ENCODE data around the gene KCNH1. TPM values are rescaled to one million over a fixed set of nuclear protein-coding genes. Genes with fewer than 3 reads are reported as not detected.

Gene KCNH1
- total RNA-seq, 2 donors from 2014 or later: 3.2 to 3.5 TPM

- Histone ChIP-seq H3K27ac (ENCODE audit: low read depth, low read length) (no peak overlapping the region), H3K27me3 (ENCODE audit: control insufficient read depth, insufficient read depth, low read length, poor library complexity, severe bottlenecking) (peaks cover 57% of the 10 kb centered on the region), H3K36me3 (ENCODE audit: control insufficient read depth, insufficient read depth, low read length) (no peaks in the 10 kb centered on the region), H3K9me3 (ENCODE audit: control insufficient read depth, low read length) (no peaks in the 10 kb centered on the region), H3K4me3 (ENCODE audit: low read length) (no peak overlapping the region), H3K9ac (ENCODE audit: extremely low read depth, low read length, poor library complexity, severe bottlenecking) (no peak overlapping the region), H3K4me1 (ENCODE audit: control insufficient read depth, insufficient read depth, low read length) (no peaks in the 10 kb centered on the region)
- H3K27ac Mint-ChIP-seq: no peak overlapping the region
- H3K4me1 Mint-ChIP-seq: peaks cover 5% of the 10 kb centered on the region
- H3K9me3 Mint-ChIP-seq: no peaks in the 10 kb centered on the region
- 93% methylated on average over 1 of the region's 1 CpG; no CpG with 5 or more reads in 1 of the 2 experiments for WGBS, 2 experiments (ENCODE audit: insufficient coverage in 1 of 2, insufficient read length in 1 of 2)
- peaks cover 26% of the 10 kb centered on the region for H3K27me3 Mint-ChIP-seq (ENCODE audit: insufficient read depth)
- no peak for DNase-seq
- H3K4me3 Mint-ChIP-seq: no peak overlapping the region
- TF ChIP-seq, protein P1, sequence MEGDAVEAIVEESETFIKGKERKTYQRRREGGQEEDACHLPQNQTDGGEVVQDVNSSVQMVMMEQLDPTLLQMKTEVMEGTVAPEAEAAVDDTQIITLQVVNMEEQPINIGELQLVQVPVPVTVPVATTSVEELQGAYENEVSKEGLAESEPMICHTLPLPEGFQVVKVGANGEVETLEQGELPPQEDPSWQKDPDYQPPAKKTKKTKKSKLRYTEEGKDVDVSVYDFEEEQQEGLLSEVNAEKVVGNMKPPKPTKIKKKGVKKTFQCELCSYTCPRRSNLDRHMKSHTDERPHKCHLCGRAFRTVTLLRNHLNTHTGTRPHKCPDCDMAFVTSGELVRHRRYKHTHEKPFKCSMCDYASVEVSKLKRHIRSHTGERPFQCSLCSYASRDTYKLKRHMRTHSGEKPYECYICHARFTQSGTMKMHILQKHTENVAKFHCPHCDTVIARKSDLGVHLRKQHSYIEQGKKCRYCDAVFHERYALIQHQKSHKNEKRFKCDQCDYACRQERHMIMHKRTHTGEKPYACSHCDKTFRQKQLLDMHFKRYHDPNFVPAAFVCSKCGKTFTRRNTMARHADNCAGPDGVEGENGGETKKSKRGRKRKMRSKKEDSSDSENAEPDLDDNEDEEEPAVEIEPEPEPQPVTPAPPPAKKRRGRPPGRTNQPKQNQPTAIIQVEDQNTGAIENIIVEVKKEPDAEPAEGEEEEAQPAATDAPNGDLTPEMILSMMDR (conservative IDR thresholded peaks at IDR 0.05): no peak
- H3K36me3 Mint-ChIP-seq (ENCODE audit: low read depth): no peaks in the 10 kb centered on the region
Observed at GRCh38 chr1:210750468-210750867, 383.5 kb downstream of the KCNH1 start.

DNA sequence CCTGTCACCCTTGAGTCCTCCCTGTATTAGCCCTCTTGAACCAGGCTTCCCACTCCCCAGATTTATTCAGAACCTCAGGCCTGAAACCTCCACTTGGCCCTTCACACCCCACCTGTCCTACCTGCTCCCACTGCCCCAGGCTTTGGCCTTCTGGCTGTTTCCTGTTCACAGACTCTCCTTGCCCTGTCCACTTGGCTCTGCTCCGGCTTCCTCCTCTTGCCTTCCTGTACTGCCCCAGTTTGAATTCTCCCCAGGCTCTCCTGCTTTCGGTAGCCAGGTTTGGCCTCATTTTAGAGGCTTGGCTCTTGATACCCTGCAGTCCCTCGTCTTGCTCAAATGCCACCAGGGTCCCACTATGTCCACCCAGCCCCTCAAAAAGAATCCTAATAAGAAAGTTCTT is 385.2 kb downstream of the KCNH1 start:
- TF ChIP-seq, protein P1 (conservative IDR thresholded peaks at IDR 0.05): no peak
- Mint-ChIP-seq H3K27ac (no peak overlapping the region), H3K36me3 (ENCODE audit: low read depth) (no peaks in the 10 kb centered on the region), H3K27me3 (ENCODE audit: insufficient read depth) (peaks cover 19% of the 10 kb centered on the region), H3K4me3 (no peak overlapping the region), H3K9me3 (no peaks in the 10 kb centered on the region), H3K4me1 (no peaks in the 10 kb centered on the region)
- DNase-seq: no peak
- Histone ChIP-seq H3K4me1 (ENCODE audit: control insufficient read depth, insufficient read depth, low read length) (no peaks in the 10 kb centered on the region), H3K9ac (ENCODE audit: extremely low read depth, low read length, poor library complexity, severe bottlenecking) (no peak overlapping the region), H3K36me3 (ENCODE audit: control insufficient read depth, insufficient read depth, low read length) (no peaks in the 10 kb centered on the region), H3K27ac (ENCODE audit: low read depth, low read length) (no peak overlapping the region), H3K4me3 (ENCODE audit: low read length) (no peak overlapping the region), H3K27me3 (ENCODE audit: control insufficient read depth, insufficient read depth, low read length, poor library complexity, severe bottlenecking) (peaks cover 57% of the 10 kb centered on the region), H3K9me3 (ENCODE audit: control insufficient read depth, low read length) (no peaks in the 10 kb centered on the region)
- WGBS, 2 experiments (ENCODE audit: insufficient coverage in 1 of 2, insufficient read length in 1 of 2): 92 to 100% methylated on average over 2 to 3 of the region's 3 CpGs

GRCh38 chr1:210747890-210748289 is 386.1 kb downstream of the KCNH1 start:
- Mint-ChIP-seq H3K27me3 (ENCODE audit: insufficient read depth) (peaks cover 19% of the 10 kb centered on the region), H3K9me3 (no peaks in the 10 kb centered on the region)

More at GRCh38 chr1:210747890-210748289, 386.1 kb downstream of the KCNH1 start:
- Histone ChIP-seq H3K27me3 (ENCODE audit: control insufficient read depth, insufficient read depth, low read length, poor library complexity, severe bottlenecking) (peaks cover 51% of the 10 kb centered on the region), H3K4me1 (ENCODE audit: control insufficient read depth, insufficient read depth, low read length) (no peaks in the 10 kb centered on the region), H3K27ac (ENCODE audit: low read depth, low read length) (no peak overlapping the region), H3K9ac (ENCODE audit: extremely low read depth, low read length, poor library complexity, severe bottlenecking) (no peak overlapping the region), H3K4me3 (ENCODE audit: low read length) (no peak overlapping the region), H3K36me3 (ENCODE audit: control insufficient read depth, insufficient read depth, low read length) (no peaks in the 10 kb centered on the region), H3K9me3 (ENCODE audit: control insufficient read depth, low read length) (no peaks in the 10 kb centered on the region)
- Mint-ChIP-seq H3K4me1 (no peaks in the 10 kb centered on the region), H3K36me3 (ENCODE audit: low read depth) (no peaks in the 10 kb centered on the region), H3K27ac (no peak overlapping the region), H3K4me3 (no peak overlapping the region)
- no peak for DNase-seq
- TF ChIP-seq, protein P1 (conservative IDR thresholded peaks at IDR 0.05): no peak
- 86 to 92% methylated on average over 3 to 6 of the region's 6 CpGs for WGBS, 2 experiments (ENCODE audit: insufficient coverage in 1 of 2, insufficient read length in 1 of 2)

All from endodermal cell (in vitro differentiated cells).